WERI-Rb-1 (cell line): ENCODE data around the gene SDCCAG8.

ENCODE experiments used
- DNase-seq: peaks from one replicate; pipeline ENCODE4 v3.0.0-alpha.2; 2020
- H3K27ac ChIP-seq: fragments of 250-450 bp; sonication (Bioruptor Pico); 2 replicates; pipeline ENCODE4 v1.5.1; 2020; ENCODE audit warnings: mild to moderate bottlenecking, moderate library complexity
- H3K27me3 ChIP-seq: fragments of 250-450 bp; sonication (Bioruptor Pico); 2 replicates; pipeline ENCODE4 v1.5.1; 2021; ENCODE audit warnings: mild to moderate bottlenecking, low read depth, moderate library complexity; ENCODE audit not compliant: insufficient read depth, severe bottlenecking
- H3K36me3 ChIP-seq: fragments of 250-450 bp; sonication (Bioruptor Pico); 2 replicates; pipeline ENCODE4 v1.5.1; 2020; ENCODE audit warnings: mild to moderate bottlenecking, moderate library complexity
- H3K4me3 ChIP-seq: 2 replicates; pipeline ENCODE4 v1.5.1; 2011; ENCODE audit warnings: low read depth, mild to moderate bottlenecking, control low read depth, low read length
- H3K9me3 ChIP-seq: fragments of 250-450 bp; sonication (Bioruptor Pico); 2 replicates; pipeline ENCODE4 v1.5.1; 2021; ENCODE audit warnings: mild to moderate bottlenecking, moderate library complexity; ENCODE audit not compliant: severe bottlenecking
- CTCF ChIP-seq: IDR thresholded peaks from 2 replicates; pipeline ENCODE4 v1.5.1; 2011; ENCODE audit warnings: low read depth, mild to moderate bottlenecking, control low read depth, inconsistent platforms, low read length

SDCCAG8 gene

GRCh38 chr1:243291292-243291691 is 35.5 kb downstream of the SDCCAG8 start:
- H3K36me3 ChIP-seq: peaks cover 29% of the 10 kb centered on the region
- no peak for DNase-seq
- H3K27me3 ChIP-seq: no peaks in the 10 kb centered on the region
- no peak overlapping the region for H3K27ac ChIP-seq
- no peaks in the 10 kb centered on the region for H3K9me3 ChIP-seq
- no peak for TF ChIP-seq CTCF
- no peak overlapping the region for H3K4me3 ChIP-seq

- no peaks in the 10 kb centered on the region for H3K9me3 ChIP-seq
- H3K27ac ChIP-seq: no peak overlapping the region
- no peak overlapping the region for H3K4me3 ChIP-seq
- H3K36me3 ChIP-seq: peaks cover 21% of the 10 kb centered on the region
- TF ChIP-seq CTCF: no peak
- H3K27me3 ChIP-seq: no peaks in the 10 kb centered on the region
- no peak for DNase-seq
Measured at GRCh38 chr1:243292117-243292516, 36.3 kb downstream of the SDCCAG8 start.

GRCh38 chr1:243293941-243294722 is 38.3 kb downstream of the SDCCAG8 start:
- H3K36me3 ChIP-seq: peaks cover 14% of the 10 kb centered on the region
- H3K4me3 ChIP-seq: no peak overlapping the region
- no peak overlapping the region for H3K27ac ChIP-seq
- no peaks in the 10 kb centered on the region for H3K27me3 ChIP-seq
- DNase-seq: no peak
- no peak for TF ChIP-seq CTCF
- H3K9me3 ChIP-seq: no peaks in the 10 kb centered on the region

GRCh38 chr1:243294723-243295121 is 38.9 kb downstream of the SDCCAG8 start:
- DNase-seq: no peak
- peaks cover 10% of the 10 kb centered on the region for H3K36me3 ChIP-seq
- H3K4me3 ChIP-seq: no peak overlapping the region
- no peak overlapping the region for H3K27ac ChIP-seq
- TF ChIP-seq CTCF: no peak
- H3K27me3 ChIP-seq: no peaks in the 10 kb centered on the region
- no peaks in the 10 kb centered on the region for H3K9me3 ChIP-seq

GRCh38 chr1:243299069-243299468 is 43.2 kb downstream of the SDCCAG8 start:
- DNase-seq: no peak
- Histone ChIP-seq H3K36me3 (no peaks in the 10 kb centered on the region; the same call in 1 of the 2 replicates), H3K9me3 (no peaks in the 10 kb centered on the region), H3K27ac (no peak overlapping the region), H3K27me3 (no peaks in the 10 kb centered on the region), H3K4me3 (no peak overlapping the region)
- TF ChIP-seq CTCF: no peak

GRCh38 chr1:243301059-243301458 is 45.2 kb downstream of the SDCCAG8 start:
- H3K9me3 ChIP-seq: no peaks in the 10 kb centered on the region
- H3K36me3 ChIP-seq: no peaks in the 10 kb centered on the region; the same call in 1 of the 2 replicates
- no peak overlapping the region for H3K4me3 ChIP-seq
- TF ChIP-seq CTCF: no peak
- H3K27ac ChIP-seq: no peak overlapping the region
- no peak for DNase-seq
- no peaks in the 10 kb centered on the region for H3K27me3 ChIP-seq
